HG03025 (cell line): ENCODE results near the gene GABRA5.
"Not testable (repeated sequence)": the region's sequence is repeated elsewhere in the genome, so short reads cannot be mapped to it uniquely, and the experiment has no call there.

Source experiments
- ATAC-seq: cut with Tn5 transposase; IDR thresholded peaks from one replicate; pipeline ENCODE4 v1.9.1; 2021; ENCODE audit warnings: mild to moderate bottlenecking, moderate library complexity; ENCODE audit not compliant: unreplicated experiment, low FRiP score

Gene GABRA5

GRCh38 chr15:26874774-26875475, 8.1 kb downstream of the GABRA5 start:
- ATAC-seq: no peak

GRCh38 chr15:26875476-26875850, 8.6 kb downstream of the GABRA5 start:
- no peak for ATAC-seq

DNA sequence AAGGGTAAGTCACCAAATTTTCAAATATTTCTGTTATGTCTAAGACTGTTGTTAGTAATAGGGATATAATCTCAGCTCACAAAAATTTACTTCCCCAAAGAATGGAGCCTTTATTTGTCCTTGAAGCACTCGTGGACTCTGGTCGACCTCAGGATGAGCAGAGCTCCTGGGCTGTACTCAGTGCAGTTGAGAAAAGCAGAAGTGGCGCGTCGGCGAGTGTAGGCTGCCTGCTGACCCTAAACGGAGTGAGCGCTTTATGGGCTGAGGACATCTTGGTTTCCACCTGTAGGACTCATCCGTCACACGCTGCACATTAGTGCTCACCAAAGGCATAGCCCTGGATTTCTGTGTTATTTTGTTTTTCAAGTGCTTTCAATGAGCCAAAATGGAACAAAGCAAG, 11.0 kb downstream of the GABRA5 start:
- no peak for ATAC-seq

DNA sequence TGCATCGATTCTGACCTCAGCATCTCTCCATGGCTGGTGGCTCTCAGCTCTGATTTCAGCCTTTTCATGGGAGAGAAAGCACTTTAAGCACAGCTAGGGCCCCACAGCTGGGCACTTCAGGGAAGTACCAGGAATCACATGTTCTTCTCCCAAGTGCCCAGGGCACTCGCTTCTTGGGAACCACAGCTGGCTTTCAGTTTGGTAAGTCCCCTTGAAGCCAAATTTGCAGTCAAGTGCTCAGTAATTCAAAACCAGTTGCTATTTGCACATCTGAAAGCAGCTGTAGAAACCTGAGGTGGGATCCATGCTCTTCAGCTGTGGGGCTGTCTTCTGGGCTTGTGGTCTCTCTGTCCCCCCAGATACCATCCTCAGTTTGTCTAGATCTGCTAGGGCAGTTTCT, 12.8 kb downstream of the GABRA5 start:
- ATAC-seq: no peak

DNA sequence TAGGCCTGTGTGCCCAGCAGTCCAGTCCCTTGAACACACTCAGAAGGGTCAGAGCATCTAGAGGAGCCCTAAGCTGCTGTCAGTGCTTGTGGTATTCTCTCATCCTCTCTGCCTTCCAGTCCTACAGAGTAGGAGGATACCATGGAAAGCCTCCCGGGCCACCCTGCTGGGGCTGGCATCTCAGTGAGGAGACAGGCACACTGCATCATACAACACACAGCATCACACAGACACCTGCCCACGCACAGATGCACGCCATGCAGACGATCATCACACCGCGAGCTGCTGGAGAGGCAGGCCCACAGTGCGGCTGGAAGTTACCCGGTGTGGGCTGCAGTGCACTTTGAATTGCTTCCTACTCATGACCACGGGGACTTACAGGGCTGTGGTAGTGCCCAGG, 15.2 kb downstream of the GABRA5 start:
- ATAC-seq: no peak

- no peak for ATAC-seq
Measured at GRCh38 chr15:26882616-26883365, 15.9 kb downstream of the GABRA5 start.

DNA sequence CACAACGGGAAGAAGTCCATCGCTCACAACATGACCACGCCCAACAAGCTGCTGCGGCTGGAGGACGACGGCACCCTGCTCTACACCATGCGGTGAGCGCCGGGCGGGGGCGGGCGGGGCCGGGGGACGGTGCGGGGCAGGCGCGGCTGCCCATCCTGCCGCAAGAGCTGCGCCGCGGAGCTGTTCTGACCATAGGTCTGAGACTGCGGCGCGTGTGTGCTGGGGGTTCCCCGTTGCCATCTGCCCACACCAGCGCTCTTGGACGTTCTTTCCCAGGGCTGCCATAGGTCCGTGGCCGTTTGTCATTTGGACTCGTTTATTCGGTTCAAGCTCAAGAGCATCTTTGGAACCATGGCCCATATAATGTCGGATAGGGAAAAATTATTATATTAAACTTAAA, 16.6 kb downstream of the GABRA5 start:
- no peak for ATAC-seq

- ATAC-seq: no peak
Measured at GRCh38 chr15:26886566-26886965, 19.7 kb downstream of the GABRA5 start.

GRCh38 chr15:26887926-26888666, 21.2 kb downstream of the GABRA5 start:
- ATAC-seq: no peak

GRCh38 chr15:26888761-26889160, 21.9 kb downstream of the GABRA5 start:
- ATAC-seq: no peak

GRCh38 chr15:26889298-26889898, 22.5 kb downstream of the GABRA5 start:
- ATAC-seq: no peak

DNA sequence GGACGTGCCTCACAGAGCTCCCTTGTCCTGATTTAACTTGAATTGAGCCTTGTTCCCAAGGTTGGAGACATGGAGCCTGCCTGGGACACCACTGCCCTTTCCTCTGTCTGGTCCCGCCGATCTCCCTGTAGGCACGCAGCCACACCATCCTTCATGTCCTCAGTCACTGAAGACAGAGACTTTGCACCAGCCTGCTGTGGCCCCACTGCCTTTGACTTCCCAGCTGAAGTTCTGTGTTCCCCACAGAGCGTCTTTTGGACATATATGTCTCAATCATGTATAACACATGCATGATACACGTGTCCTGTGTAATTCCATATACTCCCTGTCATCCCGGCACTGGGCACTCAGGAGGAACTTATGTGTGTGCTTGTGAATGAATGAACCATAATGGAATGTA, 23.6 kb downstream of the GABRA5 start:
- ATAC-seq: no peak

DNA sequence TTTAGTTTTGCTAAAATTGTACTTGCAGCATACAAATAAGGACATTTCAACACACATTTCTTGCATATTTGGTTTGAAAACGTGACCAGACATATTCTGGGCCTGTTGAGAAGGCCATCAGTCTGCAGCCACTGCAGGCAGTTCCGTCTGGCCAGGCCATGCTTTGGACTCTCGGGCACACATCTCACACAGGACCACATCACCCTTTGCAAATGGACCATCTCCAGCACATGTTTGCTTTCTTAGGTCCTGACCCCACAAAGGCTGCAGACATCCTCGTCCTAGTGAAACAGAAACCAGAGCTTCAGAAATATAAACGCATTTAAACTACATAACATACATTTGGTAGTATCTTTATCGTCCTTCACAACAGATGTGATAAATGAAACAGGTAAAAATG, 24.1 kb downstream of the GABRA5 start:
- ATAC-seq: no peak

DNA sequence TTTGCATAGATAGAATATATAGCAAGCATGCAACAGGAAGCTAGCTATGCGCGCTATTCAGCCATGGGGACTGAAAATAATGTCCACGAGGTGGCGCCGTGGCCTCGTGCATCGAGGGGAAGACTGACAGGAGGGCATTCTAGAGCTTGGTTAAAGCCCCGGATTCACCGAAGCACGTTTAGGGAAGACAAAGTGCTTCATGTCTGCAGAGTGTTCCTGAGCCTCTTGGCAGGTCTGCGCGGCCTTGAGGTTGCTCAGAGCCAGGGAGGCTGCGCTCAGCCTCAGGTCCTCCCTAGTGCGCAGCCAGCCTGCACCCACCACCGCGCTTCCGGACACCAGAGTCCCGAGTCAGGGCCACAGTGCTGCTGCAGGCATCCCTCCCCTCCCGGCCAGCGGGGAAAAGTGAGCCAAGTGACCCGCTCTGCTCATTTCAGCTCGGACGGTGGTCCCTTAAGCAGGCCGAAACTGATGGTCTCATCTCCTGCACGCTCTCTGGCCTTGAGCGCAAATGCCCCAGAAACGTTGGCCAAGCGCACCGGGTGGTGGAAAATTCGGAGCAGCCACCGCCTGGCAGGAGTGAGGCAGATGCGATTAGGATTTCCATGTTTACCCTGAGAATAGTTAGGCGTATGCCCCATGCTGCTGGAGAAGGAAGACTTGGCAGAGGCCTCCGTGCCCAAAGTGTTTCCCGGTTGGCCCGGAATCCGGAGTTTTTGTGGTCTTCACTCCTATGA, 24.8 kb downstream of the GABRA5 start:
- ATAC-seq: no peak

DNA sequence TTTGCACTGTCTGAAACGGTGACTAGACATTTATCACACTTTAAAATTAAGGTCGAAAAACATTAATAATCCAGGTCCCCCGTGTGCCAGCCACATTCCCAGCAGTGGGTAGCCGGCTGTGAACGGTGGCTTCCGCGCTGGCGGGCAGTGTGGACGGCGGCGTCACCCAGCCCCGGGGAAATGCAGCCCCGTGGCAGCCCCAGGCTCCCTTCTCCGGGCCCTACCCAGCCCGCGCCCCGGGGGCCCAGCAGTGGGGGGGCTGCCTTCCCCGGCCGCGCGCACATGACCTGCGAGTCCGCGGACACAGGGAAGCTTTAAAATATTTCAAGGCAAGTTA, 25.3 kb downstream of the GABRA5 start:
- no peak for ATAC-seq

DNA sequence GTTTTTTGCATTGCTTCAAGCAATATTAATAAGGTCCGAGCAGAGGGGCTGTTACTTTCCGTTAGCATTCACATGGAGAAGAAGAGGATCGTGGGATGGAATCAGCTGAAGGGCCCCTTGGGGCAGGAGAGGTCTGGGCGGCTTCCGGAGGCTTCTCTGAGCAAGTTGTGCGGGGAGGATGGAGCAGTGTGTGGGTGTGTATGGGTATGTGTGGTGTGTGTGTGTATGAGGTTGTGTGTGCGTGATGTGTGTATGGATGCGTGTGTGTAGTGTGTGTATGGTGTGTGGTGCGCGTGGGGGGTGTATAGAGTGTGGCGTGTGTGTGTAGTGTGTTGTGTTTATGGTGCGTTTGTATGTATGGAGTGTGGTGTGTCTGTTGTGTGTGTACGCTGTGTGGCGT, 25.8 kb downstream of the GABRA5 start:
- ATAC-seq: no peak

DNA sequence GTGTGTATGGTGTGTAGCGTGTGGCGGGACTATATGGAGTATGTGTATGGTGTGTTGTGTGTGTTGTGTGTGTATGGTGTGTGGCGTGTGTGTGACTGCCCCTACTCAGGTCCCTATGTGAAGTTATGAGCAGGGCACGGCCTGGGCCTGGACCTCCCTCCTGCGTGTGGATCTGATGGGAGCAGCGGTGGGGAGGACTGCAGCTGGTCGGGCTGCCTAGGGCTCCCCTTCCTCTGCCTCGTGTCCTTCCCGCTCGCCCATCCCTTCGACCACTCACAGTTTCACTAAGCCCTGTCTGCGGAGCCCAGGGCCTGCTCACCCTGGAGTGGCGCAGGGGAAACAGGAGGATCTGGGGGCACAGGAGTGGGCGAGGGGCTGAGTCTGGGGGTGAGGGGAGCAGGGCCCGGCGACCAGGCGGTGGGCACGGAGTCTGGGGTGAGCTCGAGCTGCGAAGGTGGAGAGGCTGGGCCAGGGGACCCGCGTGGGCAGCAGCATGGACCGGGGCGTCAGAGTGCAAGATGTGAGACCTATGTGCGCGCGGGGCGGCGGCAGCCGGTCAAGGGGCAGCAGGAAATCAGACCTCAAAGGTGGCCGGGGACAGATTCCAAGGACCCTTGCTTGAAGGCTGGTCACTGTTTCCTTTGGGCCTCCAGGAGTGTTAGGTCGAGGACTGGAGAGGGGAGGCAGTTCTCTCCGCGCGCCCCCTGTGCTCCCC, 26.6 kb downstream of the GABRA5 start:
- ATAC-seq: no peak

GRCh38 chr15:26894181-26894580, 27.3 kb downstream of the GABRA5 start:
- ATAC-seq: no peak

DNA sequence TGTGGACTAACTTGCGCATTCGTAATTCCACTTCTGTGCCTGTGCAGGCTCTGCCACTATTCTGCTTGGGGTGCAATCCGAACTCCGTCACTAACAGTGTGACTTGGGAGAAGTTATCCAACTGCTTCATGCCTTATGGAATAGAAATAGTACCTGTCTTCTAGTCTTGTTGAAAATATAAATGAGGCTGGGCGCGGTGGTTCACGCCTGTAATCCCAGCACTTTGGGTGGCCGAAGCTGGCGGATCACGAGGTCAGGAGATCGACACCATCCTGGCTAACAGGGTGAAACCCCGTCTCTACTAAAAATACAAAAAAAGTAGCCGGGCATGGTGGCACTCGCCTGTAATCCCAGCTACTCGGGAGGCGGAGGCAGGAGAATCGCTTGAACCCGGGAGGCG, 28.5 kb downstream of the GABRA5 start:
- not testable (repeated sequence) for ATAC-seq

DNA sequence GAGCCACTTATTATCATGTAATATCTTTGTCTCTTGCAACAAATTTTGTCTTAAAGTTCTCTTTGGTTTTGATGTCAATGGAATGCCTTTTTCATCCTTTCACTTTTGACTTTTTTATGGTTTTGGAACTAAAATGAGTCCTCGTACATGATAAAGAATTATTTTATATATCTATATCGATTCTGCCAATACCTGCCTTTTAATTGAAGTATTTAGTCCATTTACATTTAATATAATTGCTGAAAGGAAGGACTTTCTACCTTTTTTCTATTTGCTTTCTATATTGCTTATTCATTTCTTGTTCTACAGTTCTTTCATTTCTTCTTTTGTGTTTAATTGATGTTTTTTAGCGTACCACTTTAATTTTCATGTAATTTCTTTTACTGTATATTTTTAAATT, 32.8 kb downstream of the GABRA5 start:
- ATAC-seq: no peak
